GM10266 (cell line): ENCODE results near the gene ZNF536.
"Not testable (repeated sequence)": the region's sequence is repeated elsewhere in the genome, so short reads cannot be mapped to it uniquely, and the experiment has no call there.

ENCODE experiments used
- DNase-seq: peaks from one replicate; pipeline ENCODE4 v3.0.0; 2012; ENCODE audit errors: extremely low spot score
- TF ChIP-seq, protein P1 (sequence below): IDR thresholded peaks from 2 replicates; pipeline ENCODE4 v1.5.1; 2012; ENCODE audit warnings: mild to moderate bottlenecking, low read depth; ENCODE audit not compliant: control insufficient read depth, insufficient read depth; ENCODE audit errors: missing control alignments

Gene ZNF536

GRCh38 chr19:30408734-30409301 is 36.6 kb downstream of the ZNF536 start:
- TF ChIP-seq, protein P1, sequence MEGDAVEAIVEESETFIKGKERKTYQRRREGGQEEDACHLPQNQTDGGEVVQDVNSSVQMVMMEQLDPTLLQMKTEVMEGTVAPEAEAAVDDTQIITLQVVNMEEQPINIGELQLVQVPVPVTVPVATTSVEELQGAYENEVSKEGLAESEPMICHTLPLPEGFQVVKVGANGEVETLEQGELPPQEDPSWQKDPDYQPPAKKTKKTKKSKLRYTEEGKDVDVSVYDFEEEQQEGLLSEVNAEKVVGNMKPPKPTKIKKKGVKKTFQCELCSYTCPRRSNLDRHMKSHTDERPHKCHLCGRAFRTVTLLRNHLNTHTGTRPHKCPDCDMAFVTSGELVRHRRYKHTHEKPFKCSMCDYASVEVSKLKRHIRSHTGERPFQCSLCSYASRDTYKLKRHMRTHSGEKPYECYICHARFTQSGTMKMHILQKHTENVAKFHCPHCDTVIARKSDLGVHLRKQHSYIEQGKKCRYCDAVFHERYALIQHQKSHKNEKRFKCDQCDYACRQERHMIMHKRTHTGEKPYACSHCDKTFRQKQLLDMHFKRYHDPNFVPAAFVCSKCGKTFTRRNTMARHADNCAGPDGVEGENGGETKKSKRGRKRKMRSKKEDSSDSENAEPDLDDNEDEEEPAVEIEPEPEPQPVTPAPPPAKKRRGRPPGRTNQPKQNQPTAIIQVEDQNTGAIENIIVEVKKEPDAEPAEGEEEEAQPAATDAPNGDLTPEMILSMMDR: no peak
- no peak for DNase-seq

GRCh38 chr19:30411714-30412113 is 39.5 kb downstream of the ZNF536 start:
- no peak for DNase-seq
- TF ChIP-seq, protein P1: no peak

DNA sequence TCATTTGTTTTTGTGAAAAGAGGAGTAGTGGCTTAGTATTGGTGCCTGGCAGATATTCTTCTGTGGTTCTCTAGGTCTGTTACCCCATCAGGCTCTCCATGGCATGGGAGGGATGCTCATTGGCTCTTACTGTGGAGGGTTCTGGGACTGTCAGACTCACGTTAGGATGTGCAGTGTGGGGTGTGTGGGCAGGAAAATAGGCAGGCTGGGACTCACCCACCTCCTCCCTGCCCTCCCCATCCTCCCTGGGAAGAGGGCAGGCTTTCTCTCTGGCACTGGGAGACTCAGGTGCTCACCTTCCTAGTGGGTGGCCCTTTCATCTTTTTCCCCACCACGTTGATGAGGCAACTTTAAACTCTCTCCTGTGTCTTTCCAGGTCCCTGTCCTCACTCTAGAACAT is 44.2 kb downstream of the ZNF536 start:
- TF ChIP-seq, protein P1: no peak
- no peak for DNase-seq

- DNase-seq: not testable (repeated sequence)
Observed at GRCh38 chr19:30417166-30417565, 45.0 kb downstream of the ZNF536 start.

- TF ChIP-seq, protein P1: no peak
- no peak for DNase-seq
Observed at GRCh38 chr19:30419568-30420180, 47.5 kb downstream of the ZNF536 start.

DNA sequence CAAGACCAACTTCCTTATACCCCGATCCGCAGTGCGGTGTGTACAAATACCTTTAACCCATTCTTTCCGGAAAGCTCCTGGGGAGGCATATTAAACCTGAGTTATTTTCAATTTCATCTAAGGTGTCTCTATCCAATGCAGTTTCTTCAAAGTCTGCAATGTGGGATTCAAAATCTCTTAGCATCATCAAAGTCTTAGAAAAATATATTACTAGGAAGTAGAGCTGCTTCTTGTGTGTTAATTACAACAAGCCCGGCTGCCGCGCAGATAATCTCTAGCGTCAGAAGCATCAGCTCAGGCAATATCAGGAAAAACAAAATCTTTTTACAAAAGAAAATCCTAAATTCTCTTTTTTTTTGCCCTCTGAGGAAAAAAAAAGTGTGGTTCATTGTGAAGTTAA is 48.1 kb downstream of the ZNF536 start:
- no peak for DNase-seq

DNA sequence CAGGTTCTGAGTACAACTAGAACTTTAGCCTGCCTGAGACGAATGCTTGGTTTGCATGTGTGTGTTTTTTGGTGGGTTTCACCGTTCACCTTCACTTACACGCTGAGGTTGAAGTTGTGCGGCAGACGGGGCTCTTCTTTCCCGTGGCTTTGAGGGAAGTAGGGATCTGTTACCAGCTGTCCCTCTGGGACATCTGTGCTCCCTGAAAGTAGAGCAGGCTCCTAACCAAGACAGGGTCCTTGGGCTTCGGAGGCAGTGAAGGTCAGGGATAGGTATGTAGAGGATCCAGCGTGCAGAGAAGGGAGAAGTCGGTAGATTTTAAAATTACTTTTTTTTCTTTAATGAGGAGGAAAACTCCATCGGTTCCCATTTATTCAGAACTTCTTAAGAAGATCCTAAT is 48.7 kb downstream of the ZNF536 start:
- DNase-seq: no peak
- TF ChIP-seq, protein P1: no peak

More for the DNA sequence above, 48.1 kb downstream of the ZNF536 start:
- TF ChIP-seq, protein P1: no peak

- TF ChIP-seq, protein P1: no peak
- no peak for DNase-seq
Observed at GRCh38 chr19:30421571-30421970, 49.4 kb downstream of the ZNF536 start.
